Activated CD4-positive, alpha-beta memory T cell treated with anti-CD3 and anti-CD28 coated beads for 36 hours (primary cell): ENCODE measurements around the gene SLC41A3. TPM values are rescaled to one million over a fixed set of nuclear protein-coding genes. Genes with fewer than 3 reads are reported as not detected.
"Not testable (repeated sequence)": the region's sequence is repeated elsewhere in the genome, so short reads cannot be mapped to it uniquely, and the experiment has no call there.

Experiments used
- CTCF ChIA-PET: fragments of 350-600 bp; sonication (Branson Sonifier 250); formaldehyde crosslinking; loops from one replicate; lab custom pipeline; 2021; ENCODE audit warnings: antibody characterized with exemption, inconsistent platforms; lab: Charles Lee
- POLR2A ChIA-PET: fragments of 350-600 bp; sonication (Branson Sonifier 250); formaldehyde crosslinking; loops from one replicate; lab custom pipeline; 2021; ENCODE audit warnings: antibody characterized with exemption; lab: Charles Lee
- DNase-seq: peaks from one replicate; pipeline ENCODE4 v3.0.0-alpha.2; 2020
- H3K27ac Mint-ChIP-seq: one replicate; pipeline ENCODE4 v1.8.0; 2021; ENCODE audit warnings: mixed read lengths
- H3K27me3 Mint-ChIP-seq: one replicate; pipeline ENCODE4 v1.8.0; 2021; ENCODE audit warnings: mixed read lengths
- H3K36me3 Mint-ChIP-seq: one replicate; pipeline ENCODE4 v1.8.0; 2021; ENCODE audit warnings: mixed read lengths
- H3K4me1 Mint-ChIP-seq: one replicate; pipeline ENCODE4 v1.8.0; 2021; ENCODE audit warnings: low read depth, mixed read lengths
- H3K4me3 Mint-ChIP-seq: one replicate; pipeline ENCODE4 v1.8.0; 2021; ENCODE audit warnings: mild to moderate bottlenecking, mixed read lengths
- H3K9me3 Mint-ChIP-seq: one replicate; pipeline ENCODE4 v1.8.0; 2021; ENCODE audit warnings: mixed read lengths
- intact Hi-C: fragments of 100-400 bp; cut with micrococcal nuclease; formaldehyde crosslinking; loops from one replicate; pipeline ENCODE4 v1.15.1; 2023
- total RNA-seq, 2 experiments: library from RNA; stranded (reverse); gene quantifications; one replicate each; pipeline ENCODE4 v1.2.3, GENCODE V29; 2021

Gene SLC41A3
- total RNA-seq, 2 experiments from 2014 or later = 26.3 to 27.3 TPM

- peaks cover 2% of the 10 kb centered on the region for H3K9me3 Mint-ChIP-seq
- no peak for DNase-seq
- H3K27ac Mint-ChIP-seq = no peak overlapping the region
- ChIA-PET POLR2A (no interaction called here), CTCF (no interaction called here)
- intact Hi-C loops = no loop called here
- H3K36me3 Mint-ChIP-seq = peaks cover 2% of the 10 kb centered on the region
- H3K4me3 Mint-ChIP-seq = no peak overlapping the region
- H3K4me1 Mint-ChIP-seq = no peaks in the 10 kb centered on the region
- H3K27me3 Mint-ChIP-seq = peaks cover 25% of the 10 kb centered on the region
Measured at GRCh38 chr3:125958511-125959316, 125.2 kb downstream of the SLC41A3 start.

- H3K9me3 Mint-ChIP-seq = peaks cover 2% of the 10 kb centered on the region
- peaks cover 25% of the 10 kb centered on the region for H3K27me3 Mint-ChIP-seq
- DNase-seq = no peak
- no peak overlapping the region for H3K4me3 Mint-ChIP-seq
- intact Hi-C loops = no loop called here
- H3K27ac Mint-ChIP-seq = no peak overlapping the region
- no peaks in the 10 kb centered on the region for H3K4me1 Mint-ChIP-seq
- ChIA-PET CTCF (no interaction called here), POLR2A (no interaction called here)
- H3K36me3 Mint-ChIP-seq = peaks cover 2% of the 10 kb centered on the region
Measured at GRCh38 chr3:125957674-125958510, 126.0 kb downstream of the SLC41A3 start.

- H3K9me3 Mint-ChIP-seq, H3K4me1 Mint-ChIP-seq, H3K27ac Mint-ChIP-seq, H3K36me3 Mint-ChIP-seq, H3K4me3 Mint-ChIP-seq, DNase-seq, intact Hi-C loops, POLR2A ChIA-PET, CTCF ChIA-PET: not testable (repeated sequence)
- H3K27me3 Mint-ChIP-seq = peaks cover 25% of the 10 kb centered on the region
Measured at GRCh38 chr3:125957020-125957419, 126.9 kb downstream of the SLC41A3 start.

Other genes starting within 250 kb of the SLC41A3 start
- gene ROPN1B, start 114.9 kb downstream of the SLC41A3 start, total RNA-seq = not detected
- gene ALDH1L1, start 96.5 kb upstream of the SLC41A3 start, total RNA-seq = not detected